Endodermal cell (in vitro differentiated cells): ENCODE measurements around the gene ANKRD9. TPM values are rescaled to one million over a fixed set of nuclear protein-coding genes. Genes with fewer than 3 reads are reported as not detected.
A peak's percentile ranks its signal among the peaks of the same experiment; 100 is the strongest.

Source experiments
- DNase-seq: peaks from one replicate; pipeline ENCODE4 v3.0.0-alpha.2; 2017
- H3K27ac ChIP-seq: 2 replicates; pipeline ENCODE4 v1.5.1; 2013; ENCODE audit warnings: mild to moderate bottlenecking, low read depth, low read length, moderate library complexity
- H3K27me3 ChIP-seq: 2 replicates; pipeline ENCODE4 v1.6.1; 2013; ENCODE audit warnings: mild to moderate bottlenecking, low read length, moderate library complexity; ENCODE audit not compliant: insufficient read depth, control insufficient read depth, poor library complexity, severe bottlenecking
- H3K36me3 ChIP-seq: 2 replicates; pipeline ENCODE4 v1.7.0; 2013; ENCODE audit warnings: mild to moderate bottlenecking, low read length, moderate library complexity; ENCODE audit not compliant: control insufficient read depth, insufficient read depth
- H3K4me1 ChIP-seq: one replicate; pipeline ENCODE4 v1.7.0; 2013; ENCODE audit warnings: low read length; ENCODE audit not compliant: control insufficient read depth, insufficient read depth
- H3K4me3 ChIP-seq: 2 replicates; pipeline ENCODE4 v1.5.1; 2013; ENCODE audit warnings: mild to moderate bottlenecking, low read length, moderate library complexity
- H3K9ac ChIP-seq: 2 replicates; pipeline ENCODE4 v1.6.1; 2013; ENCODE audit warnings: mild to moderate bottlenecking, low read length, moderate library complexity; ENCODE audit not compliant: poor library complexity, severe bottlenecking; ENCODE audit errors: extremely low read depth
- H3K9me3 ChIP-seq: 2 replicates; pipeline ENCODE4 v1.6.1; 2013; ENCODE audit warnings: mild to moderate bottlenecking, low read length, moderate library complexity; ENCODE audit not compliant: control insufficient read depth
- H3K27ac Mint-ChIP-seq: 2 replicates; pipeline ENCODE4 v1.8.0; 2020; ENCODE audit warnings: mixed read lengths
- H3K27me3 Mint-ChIP-seq: 2 replicates; pipeline ENCODE4 v1.8.0; 2021; ENCODE audit warnings: mild to moderate bottlenecking, mixed read lengths; ENCODE audit not compliant: insufficient read depth
- H3K36me3 Mint-ChIP-seq: 2 replicates; pipeline ENCODE4 v1.8.0; 2020; ENCODE audit warnings: low read depth, mixed read lengths
- H3K4me1 Mint-ChIP-seq: 2 replicates; pipeline ENCODE4 v1.8.0; 2020; ENCODE audit warnings: mixed read lengths
- H3K4me3 Mint-ChIP-seq: 2 replicates; pipeline ENCODE4 v1.8.0; 2020; ENCODE audit warnings: mild to moderate bottlenecking, moderate library complexity, mixed read lengths
- H3K9me3 Mint-ChIP-seq: 2 replicates; pipeline ENCODE4 v1.8.0; 2020; ENCODE audit warnings: mild to moderate bottlenecking, mixed read lengths
- CTCF ChIP-seq: fragments of 200-600 bp; sonication (generic); conservative IDR thresholded peaks from 2 replicates; pipeline ENCODE4 v1.5.0; 2021; ENCODE audit warnings: antibody characterized with exemption, mild to moderate bottlenecking
- WGBS, 2 experiments: methylation state at CpG; one replicate each; pipeline versions ENCODE4 v1.1.5 to v1.1.7; 2013; ENCODE audit warnings: missing lambda C conversion rate in 2 of 2, mixed read lengths in 1 of 2; ENCODE audit not compliant: insufficient coverage in 1 of 2, insufficient read length in 1 of 2; 5-methylcytosine and 5-hydroxymethylcytosine counted together
- total RNA-seq, 2 donors: library from RNA; stranded (reverse); fragmentation: NEBNext Ultra II Directional in 1 of 2; extraction: Animal tissue kit (Norgen Biotek cat#: 25700) in 1 of 2; gene quantifications; 2 replicates in 1 of 2; 3 replicates in 1 of 2; pipeline ENCODE4 v1.2.1, GENCODE V29; 2021

The ANKRD9 gene
- total RNA-seq, 2 donors from 2014 or later = 32.7 to 38.9 TPM

- WGBS, 2 experiments = 81 to 84% methylated on average over 17 to 29 of the region's 29 CpGs
- Histone ChIP-seq H3K27me3 (peaks cover 9% of the 10 kb centered on the region), H3K9ac (no peak overlapping the region), H3K4me1 (no peaks in the 10 kb centered on the region), H3K27ac (no peak overlapping the region), H3K9me3 (no peaks in the 10 kb centered on the region), H3K4me3 (no peak overlapping the region), H3K36me3 (no peaks in the 10 kb centered on the region)
- peak; percentile 65 for DNase-seq
- Mint-ChIP-seq H3K4me3 (no peak overlapping the region), H3K36me3 (no peaks in the 10 kb centered on the region), H3K27me3 (peaks cover 15% of the 10 kb centered on the region), H3K9me3 (no peaks in the 10 kb centered on the region), H3K4me1 (peaks cover 3% of the 10 kb centered on the region), H3K27ac (no peak overlapping the region)
- no peak for TF ChIP-seq CTCF
Measured at GRCh38 chr14:102540315-102541028, 30.9 kb upstream of the ANKRD9 start.

- peaks cover 1% of the 10 kb centered on the region for H3K27me3 ChIP-seq
- no peak overlapping the region for H3K27ac ChIP-seq
- Mint-ChIP-seq H3K27me3 (peaks cover 10% of the 10 kb centered on the region), H3K9me3 (no peaks in the 10 kb centered on the region), H3K36me3 (no peaks in the 10 kb centered on the region), H3K27ac (no peak overlapping the region), H3K4me3 (no peak overlapping the region), H3K4me1 (no peaks in the 10 kb centered on the region)
- no peaks in the 10 kb centered on the region for H3K9me3 ChIP-seq
- 76 to 86% methylated on average over 6 to 17 of the region's 17 CpGs for WGBS, 2 experiments
- no peak for DNase-seq
- H3K4me3 ChIP-seq = no peak overlapping the region
- TF ChIP-seq CTCF = no peak
- no peaks in the 10 kb centered on the region for H3K4me1 ChIP-seq
- H3K9ac ChIP-seq = no peak overlapping the region
- H3K36me3 ChIP-seq = no peaks in the 10 kb centered on the region
Measured at GRCh38 chr14:102539544-102540314, 30.2 kb upstream of the ANKRD9 start.

GRCh38 chr14:102538602-102539543 is 29.3 kb upstream of the ANKRD9 start:
- H3K27me3 ChIP-seq = no peaks in the 10 kb centered on the region
- no peaks in the 10 kb centered on the region for H3K9me3 ChIP-seq
- peaks cover 7% of the 10 kb centered on the region for H3K27me3 Mint-ChIP-seq
- no peaks in the 10 kb centered on the region for H3K36me3 ChIP-seq
- no peak overlapping the region for H3K4me3 Mint-ChIP-seq
- no peak for TF ChIP-seq CTCF
- WGBS, 2 experiments = 89 to 91% methylated on average over 17 to 25 of the region's 25 CpGs
- no peak overlapping the region for H3K4me3 ChIP-seq
- no peaks in the 10 kb centered on the region for H3K4me1 ChIP-seq
- H3K36me3 Mint-ChIP-seq = no peaks in the 10 kb centered on the region
- no peak overlapping the region for H3K27ac Mint-ChIP-seq
- H3K9me3 Mint-ChIP-seq = no peaks in the 10 kb centered on the region
- H3K9ac ChIP-seq = no peak overlapping the region
- no peak for DNase-seq
- no peaks in the 10 kb centered on the region for H3K4me1 Mint-ChIP-seq
- no peak overlapping the region for H3K27ac ChIP-seq
